ENCODE measurements around the gene NXPH1. TPM values are rescaled to one million over a fixed set of nuclear protein-coding genes. Genes with fewer than 3 reads are reported as not detected.

NXPH1 gene
- total and polyA plus RNA-seq, 7 experiments from 2014 or later: not detected

DNA sequence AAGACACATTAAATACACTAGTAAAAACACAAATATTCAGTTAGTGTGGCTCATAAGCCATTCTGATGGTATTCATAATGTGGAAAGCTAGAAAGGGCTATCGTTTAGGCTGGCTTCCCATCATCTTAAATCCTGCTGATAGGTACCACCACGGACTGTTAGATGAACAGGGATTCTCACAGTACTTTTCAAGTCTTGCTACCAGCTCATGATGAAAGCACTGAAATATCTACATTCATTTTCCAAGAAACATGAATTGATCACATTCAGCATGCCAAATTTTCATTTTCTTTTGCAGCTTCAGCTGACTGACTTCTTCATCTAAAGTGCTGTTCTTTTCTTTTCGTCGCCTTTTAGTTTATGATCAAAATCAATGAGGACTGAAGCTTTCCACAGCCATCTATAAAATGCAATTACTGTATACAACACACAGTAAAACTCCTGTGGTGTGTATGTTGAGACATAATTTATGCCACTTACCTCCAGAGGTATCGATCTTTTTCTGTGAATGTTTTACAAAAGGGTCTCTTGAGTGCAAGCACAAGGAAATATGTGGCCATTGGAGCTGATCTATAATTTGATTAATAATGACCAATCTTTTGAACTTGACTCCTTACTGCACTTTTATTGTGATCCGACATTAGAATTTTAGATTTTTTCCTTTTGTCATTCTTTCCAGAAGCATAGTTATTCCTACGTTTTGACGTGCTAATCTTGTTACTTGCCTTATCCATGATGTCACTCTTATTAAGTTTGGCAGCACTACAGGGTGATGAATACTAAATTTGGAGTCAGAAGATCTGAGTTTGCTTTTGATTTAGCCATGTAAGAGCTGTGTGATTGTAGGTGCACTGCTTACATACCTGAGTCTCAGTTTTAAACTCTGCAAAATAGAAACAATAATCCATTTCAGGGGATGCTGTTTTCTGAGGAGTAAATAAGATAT is 58.4 kb downstream of the NXPH1 start:
- Mint-ChIP-seq H3K36me3 (no peaks in the 10 kb centered on the region), H3K27me3 (peaks cover 0 to 10% (median 0%) of the 10 kb centered on the region in 5 donors), H3K4me1 (no peaks in the 10 kb centered on the region), H3K9me3 (peaks cover 0 to 13% (median under 1%) of the 10 kb centered on the region in 11 donors), H3K4me3 (no peak overlapping the region), H3K27ac (no peak overlapping the region)
- ChIA-PET CTCF (no interaction called here), POLR2A (no interaction called here)
- intact Hi-C loops (cut with micrococcal nuclease): no loop called here
- H3K27ac ChIP-seq (ENCODE audit: low read depth, low read length): no peak overlapping the region
- H3K27me3 ChIP-seq (ENCODE audit: control insufficient read depth in 2 of 2, insufficient read depth in 2 of 2, low read length in 2 of 2): no peaks in the 10 kb centered on the region
- no peak overlapping the region for H3K4me3 ChIP-seq (ENCODE audit: low read length)
- H3K4me1 ChIP-seq (ENCODE audit: control insufficient read depth in 2 of 2, insufficient read depth in 2 of 2, low read length in 2 of 2): no peaks in the 10 kb centered on the region
- ATAC-seq (no peak), DNase-seq (no peak)
- no peaks in the 10 kb centered on the region for H3K36me3 ChIP-seq (ENCODE audit: control insufficient read depth in 2 of 3, insufficient read depth in 3 of 3, low read length in 3 of 3)
- H3K9me3 ChIP-seq (ENCODE audit: control insufficient read depth in 2 of 3, low read length in 3 of 3): no peaks in the 10 kb centered on the region

DNA sequence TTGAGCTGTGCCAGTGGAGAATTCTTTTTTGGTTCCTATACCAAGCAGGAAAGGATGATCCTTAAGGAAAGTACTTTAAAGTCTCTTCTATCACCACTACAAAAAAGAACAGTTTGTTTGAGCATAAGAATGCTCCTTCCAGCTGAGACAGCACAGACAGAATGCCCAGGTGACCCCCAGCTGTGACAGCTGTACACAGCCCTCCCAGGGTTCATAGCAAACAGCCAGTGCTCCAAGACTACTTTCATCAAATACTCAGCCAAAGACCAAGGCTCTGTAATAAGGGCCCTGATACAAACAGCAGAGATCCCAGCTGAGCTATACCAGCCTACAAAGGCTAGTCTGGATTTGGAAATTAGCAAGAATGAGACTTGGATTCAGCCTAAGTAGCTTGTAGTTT is 65.7 kb downstream of the NXPH1 start:
- CTCF ChIA-PET: no interaction called here
- no peaks in the 10 kb centered on the region for H3K36me3 ChIP-seq (ENCODE audit: control insufficient read depth in 2 of 3, insufficient read depth in 3 of 3, low read length in 3 of 3)
- H3K4me1 ChIP-seq (ENCODE audit: control insufficient read depth in 2 of 2, insufficient read depth in 2 of 2, low read length in 2 of 2): no peaks in the 10 kb centered on the region
- H3K4me3 ChIP-seq (ENCODE audit: low read length): no peak overlapping the region
- Mint-ChIP-seq H3K27ac (no peak overlapping the region), H3K27me3 (peaks cover 0 to 12% (median 3%) of the 10 kb centered on the region in 5 donors), H3K36me3 (no peaks in the 10 kb centered on the region), H3K4me3 (no peak overlapping the region), H3K9me3 (peaks cover 0 to 11% (median 5%) of the 10 kb centered on the region in 11 donors), H3K4me1 (no peaks in the 10 kb centered on the region)
- POLR2A ChIA-PET: no interaction called here
- H3K27ac ChIP-seq (ENCODE audit: low read depth, low read length): no peak overlapping the region
- no peaks in the 10 kb centered on the region for H3K27me3 ChIP-seq (ENCODE audit: control insufficient read depth in 2 of 2, insufficient read depth in 2 of 2, low read length in 2 of 2)
- no peaks in the 10 kb centered on the region for H3K9me3 ChIP-seq (ENCODE audit: control insufficient read depth in 2 of 3, low read length in 3 of 3)
- ATAC-seq (no peak), DNase-seq (no peak)
- intact Hi-C loops (cut with micrococcal nuclease): no loop called here

DNA sequence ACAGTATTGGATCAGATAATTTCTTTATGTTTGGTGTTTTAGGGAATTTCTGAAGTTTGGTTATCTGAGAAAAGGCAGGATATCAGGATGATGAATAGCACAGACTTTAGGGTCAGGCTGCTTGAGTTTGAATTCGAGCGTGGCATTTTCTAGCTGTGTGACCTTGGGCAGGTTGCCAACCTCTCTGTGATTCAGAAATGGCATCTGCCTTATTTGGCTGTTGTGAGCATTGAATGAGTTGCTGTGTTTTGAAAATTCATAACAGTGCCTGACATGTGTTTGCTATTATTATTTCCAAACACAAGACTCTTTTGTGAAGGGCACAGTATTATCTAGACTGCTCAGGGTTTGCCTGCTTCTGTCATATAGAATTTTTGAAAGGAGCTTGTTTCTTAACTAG is 66.9 kb downstream of the NXPH1 start:
- Mint-ChIP-seq H3K4me1 (no peaks in the 10 kb centered on the region), H3K9me3 (peaks cover 0 to 13% (median 5%) of the 10 kb centered on the region in 11 donors), H3K4me3 (no peak overlapping the region), H3K27me3 (peaks cover 0 to 12% (median 0%) of the 10 kb centered on the region in 5 donors), H3K36me3 (no peaks in the 10 kb centered on the region), H3K27ac (no peak overlapping the region)
- ATAC-seq: no peak
- Histone ChIP-seq H3K36me3 (ENCODE audit: control insufficient read depth in 2 of 3, insufficient read depth in 3 of 3, low read length in 3 of 3) (no peaks in the 10 kb centered on the region), H3K27me3 (ENCODE audit: control insufficient read depth in 2 of 2, insufficient read depth in 2 of 2, low read length in 2 of 2) (no peaks in the 10 kb centered on the region), H3K4me3 (ENCODE audit: low read length) (no peak overlapping the region), H3K27ac (ENCODE audit: low read depth, low read length) (no peak overlapping the region), H3K9me3 (ENCODE audit: control insufficient read depth in 2 of 3, low read length in 3 of 3) (no peaks in the 10 kb centered on the region), H3K4me1 (ENCODE audit: control insufficient read depth in 2 of 2, insufficient read depth in 2 of 2, low read length in 2 of 2) (no peaks in the 10 kb centered on the region)
- intact Hi-C loops (cut with micrococcal nuclease): no loop called here
- CTCF ChIA-PET: no interaction called here
- POLR2A ChIA-PET: interaction anchor here (0.5 kb wide), 1 partner anchor 102 kb away, joined by 8 read pairs; no protein-coding TSS in a partner anchor
- DNase-seq: no peak

DNA sequence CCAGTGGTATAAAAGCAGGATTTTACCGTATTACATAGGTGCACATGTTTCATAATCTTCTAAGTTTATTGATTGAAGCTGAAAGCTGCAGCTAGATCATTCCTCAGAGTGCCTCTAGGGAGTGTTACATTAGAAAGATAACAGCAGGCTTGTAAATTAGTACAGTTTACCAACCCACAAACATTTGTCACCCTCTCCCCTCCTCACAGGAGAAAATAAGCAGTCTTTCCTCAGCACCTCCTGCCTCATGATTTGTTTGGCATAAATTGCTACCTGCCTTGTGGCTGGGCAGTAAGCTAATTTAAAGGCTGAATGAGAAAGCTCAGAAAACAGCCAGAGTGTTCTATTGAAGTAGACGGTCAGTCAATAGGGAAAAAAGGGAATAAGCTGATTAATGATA is 74.2 kb downstream of the NXPH1 start:
- Mint-ChIP-seq H3K9me3 (peaks cover 0 to 10% (median 3%) of the 10 kb centered on the region in 11 donors), H3K36me3 (peaks cover 0 to 3% (median 0%) of the 10 kb centered on the region in 5 donors), H3K27ac (no peak overlapping the region), H3K4me1 (no peaks in the 10 kb centered on the region), H3K27me3 (peaks cover 0 to 12% (median 0%) of the 10 kb centered on the region in 5 donors), H3K4me3 (no peak overlapping the region)
- POLR2A ChIA-PET: no interaction called here
- intact Hi-C loops (cut with micrococcal nuclease): no loop called here
- Histone ChIP-seq H3K4me3 (ENCODE audit: low read length) (no peak overlapping the region), H3K27ac (ENCODE audit: low read depth, low read length) (no peak overlapping the region), H3K9me3 (ENCODE audit: control insufficient read depth in 2 of 3, low read length in 3 of 3) (no peaks in the 10 kb centered on the region), H3K4me1 (ENCODE audit: control insufficient read depth in 2 of 2, insufficient read depth in 2 of 2, low read length in 2 of 2) (no peaks in the 10 kb centered on the region), H3K27me3 (ENCODE audit: control insufficient read depth in 2 of 2, insufficient read depth in 2 of 2, low read length in 2 of 2) (no peaks in the 10 kb centered on the region), H3K36me3 (ENCODE audit: control insufficient read depth in 2 of 3, insufficient read depth in 3 of 3, low read length in 3 of 3) (no peaks in the 10 kb centered on the region)
- CTCF ChIA-PET: no interaction called here
- no peak for DNase-seq
- ATAC-seq: no peak

DNA sequence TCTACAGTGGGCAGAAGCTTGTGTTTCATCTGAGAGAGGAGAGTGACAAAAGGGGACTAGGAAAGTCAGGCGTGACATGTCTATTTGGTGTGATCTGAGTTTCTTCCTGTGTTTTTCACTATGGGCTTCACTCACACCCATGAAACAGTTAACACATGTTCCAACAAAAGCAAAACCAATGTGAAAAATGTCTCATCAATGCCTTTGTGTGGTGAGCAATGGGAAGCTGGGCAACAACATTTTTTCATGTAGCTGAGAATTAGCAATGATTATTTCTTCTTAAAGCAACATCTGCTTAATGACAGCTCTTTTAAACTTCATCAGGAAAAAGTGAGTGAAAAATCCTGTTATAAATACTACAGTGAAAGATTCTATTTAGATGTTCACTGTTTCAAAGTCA is 76.2 kb downstream of the NXPH1 start:
- Mint-ChIP-seq H3K27ac (no peak overlapping the region), H3K36me3 (peaks cover 0 to 3% (median 0%) of the 10 kb centered on the region in 5 donors), H3K9me3 (peaks cover 0 to 5% (median 0%) of the 10 kb centered on the region in 11 donors), H3K4me3 (no peak overlapping the region), H3K27me3 (peaks cover 0 to 12% (median 5%) of the 10 kb centered on the region in 5 donors), H3K4me1 (no peaks in the 10 kb centered on the region)
- ChIA-PET POLR2A (no interaction called here), CTCF (no interaction called here)
- H3K9me3 ChIP-seq (ENCODE audit: control insufficient read depth in 2 of 3, low read length in 3 of 3): no peaks in the 10 kb centered on the region
- no peak overlapping the region for H3K27ac ChIP-seq (ENCODE audit: low read depth, low read length)
- no peak overlapping the region for H3K4me3 ChIP-seq (ENCODE audit: low read length)
- DNase-seq (no peak), ATAC-seq (no peak)
- H3K4me1 ChIP-seq (ENCODE audit: control insufficient read depth in 2 of 2, insufficient read depth in 2 of 2, low read length in 2 of 2): no peaks in the 10 kb centered on the region
- no peaks in the 10 kb centered on the region for H3K36me3 ChIP-seq (ENCODE audit: control insufficient read depth in 2 of 3, insufficient read depth in 3 of 3, low read length in 3 of 3)
- intact Hi-C loops (cut with micrococcal nuclease): no loop called here
- H3K27me3 ChIP-seq (ENCODE audit: control insufficient read depth in 2 of 2, insufficient read depth in 2 of 2, low read length in 2 of 2): no peaks in the 10 kb centered on the region

DNA sequence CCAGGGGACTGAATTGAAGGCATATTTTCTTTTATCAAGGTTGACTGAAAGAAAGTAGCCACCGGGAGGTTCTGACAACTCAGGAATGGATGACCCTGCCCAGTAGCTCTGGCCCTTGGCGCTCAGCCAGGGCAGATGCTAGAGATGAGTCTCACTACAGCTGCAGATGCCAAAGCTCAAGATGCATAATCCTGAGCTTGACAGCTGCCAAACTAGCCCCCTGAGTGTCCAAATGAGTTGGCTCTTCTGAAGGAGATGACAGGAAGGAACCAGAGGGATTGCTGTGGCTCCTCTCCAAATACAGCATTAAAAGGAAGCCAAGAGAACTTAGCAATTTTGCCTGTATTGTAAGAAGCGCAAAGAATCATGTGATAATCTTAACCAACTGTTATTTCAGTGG is 78.4 kb downstream of the NXPH1 start:
- POLR2A ChIA-PET: no interaction called here
- ATAC-seq: no peak
- no peak for DNase-seq
- Mint-ChIP-seq H3K27me3 (peaks cover 0 to 5% (median 4%) of the 10 kb centered on the region in 5 donors), H3K4me3 (no peak overlapping the region), H3K9me3 (peaks cover 0 to 2% (median 0%) of the 10 kb centered on the region in 11 donors), H3K4me1 (no peaks in the 10 kb centered on the region), H3K36me3 (no peaks in the 10 kb centered on the region), H3K27ac (no peak overlapping the region)
- H3K4me3 ChIP-seq (ENCODE audit: low read length): no peak overlapping the region
- H3K36me3 ChIP-seq (ENCODE audit: control insufficient read depth in 2 of 3, insufficient read depth in 3 of 3, low read length in 3 of 3): no peaks in the 10 kb centered on the region
- H3K27me3 ChIP-seq (ENCODE audit: control insufficient read depth in 2 of 2, insufficient read depth in 2 of 2, low read length in 2 of 2): no peaks in the 10 kb centered on the region
- H3K27ac ChIP-seq (ENCODE audit: low read depth, low read length): no peak overlapping the region
- no peaks in the 10 kb centered on the region for H3K4me1 ChIP-seq (ENCODE audit: control insufficient read depth in 2 of 2, insufficient read depth in 2 of 2, low read length in 2 of 2)
- no peaks in the 10 kb centered on the region for H3K9me3 ChIP-seq (ENCODE audit: control insufficient read depth in 2 of 3, low read length in 3 of 3)
- CTCF ChIA-PET: no interaction called here
- intact Hi-C loops (cut with micrococcal nuclease): no loop called here

Data from naive thymus-derived CD4-positive, alpha-beta T cell (primary cell).